Neural progenitor cell (in vitro differentiated cells): ENCODE results near the gene HS3ST2.

Experiments used
- EZH2 ChIP-seq: fragments of 200-600 bp; sonication (generic); IDR thresholded peaks from 2 replicates; pipeline ENCODE4 v1.6.1; 2017; ENCODE audit warnings: antibody characterized with exemption, mild to moderate bottlenecking, moderate library complexity
- EZH2phosphoT487 ChIP-seq: fragments of 200-600 bp; sonication (generic); IDR thresholded peaks from 2 replicates; pipeline ENCODE4 v1.6.1; 2017; ENCODE audit warnings: antibody characterized with exemption
- TF ChIP-seq, protein P1 (sequence below): fragments of 200-600 bp; sonication (generic); IDR thresholded peaks from 2 replicates; pipeline ENCODE4 v1.5.1; 2017; ENCODE audit warnings: antibody characterized with exemption, mild to moderate bottlenecking

DNA sequence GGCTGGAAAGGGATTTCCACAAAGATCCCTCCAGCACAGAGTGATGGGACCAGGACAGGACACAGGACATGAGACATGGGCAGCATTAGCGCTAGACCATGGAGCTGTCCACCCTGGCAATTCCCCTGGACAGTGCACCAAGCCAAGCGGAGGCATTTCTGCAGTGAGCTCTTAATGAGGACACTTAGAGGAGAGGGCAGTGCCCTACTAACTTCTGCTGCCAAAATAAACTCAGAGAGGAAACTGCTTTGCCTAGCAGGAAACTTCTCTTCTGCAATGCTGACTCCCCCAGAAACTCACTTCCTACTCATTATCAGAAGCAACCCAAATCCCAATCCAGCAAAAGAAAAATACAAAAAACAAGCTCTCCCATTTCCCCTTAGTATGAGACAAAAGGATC is 119.2 kb downstream of the HS3ST2 start:
- TF ChIP-seq, protein P1, sequence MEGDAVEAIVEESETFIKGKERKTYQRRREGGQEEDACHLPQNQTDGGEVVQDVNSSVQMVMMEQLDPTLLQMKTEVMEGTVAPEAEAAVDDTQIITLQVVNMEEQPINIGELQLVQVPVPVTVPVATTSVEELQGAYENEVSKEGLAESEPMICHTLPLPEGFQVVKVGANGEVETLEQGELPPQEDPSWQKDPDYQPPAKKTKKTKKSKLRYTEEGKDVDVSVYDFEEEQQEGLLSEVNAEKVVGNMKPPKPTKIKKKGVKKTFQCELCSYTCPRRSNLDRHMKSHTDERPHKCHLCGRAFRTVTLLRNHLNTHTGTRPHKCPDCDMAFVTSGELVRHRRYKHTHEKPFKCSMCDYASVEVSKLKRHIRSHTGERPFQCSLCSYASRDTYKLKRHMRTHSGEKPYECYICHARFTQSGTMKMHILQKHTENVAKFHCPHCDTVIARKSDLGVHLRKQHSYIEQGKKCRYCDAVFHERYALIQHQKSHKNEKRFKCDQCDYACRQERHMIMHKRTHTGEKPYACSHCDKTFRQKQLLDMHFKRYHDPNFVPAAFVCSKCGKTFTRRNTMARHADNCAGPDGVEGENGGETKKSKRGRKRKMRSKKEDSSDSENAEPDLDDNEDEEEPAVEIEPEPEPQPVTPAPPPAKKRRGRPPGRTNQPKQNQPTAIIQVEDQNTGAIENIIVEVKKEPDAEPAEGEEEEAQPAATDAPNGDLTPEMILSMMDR, result no peak
- TF ChIP-seq EZH2phosphoT487 (no peak), EZH2 (no peak)
